ENCODE data around the gene SLC23A1. TPM values are rescaled to one million over a fixed set of nuclear protein-coding genes. Genes with fewer than 3 reads are reported as not detected.

The SLC23A1 gene
- total and polyA plus RNA-seq, 2 experiments from 2014 or later, result 0.06 TPM; not detected in 1

DNA sequence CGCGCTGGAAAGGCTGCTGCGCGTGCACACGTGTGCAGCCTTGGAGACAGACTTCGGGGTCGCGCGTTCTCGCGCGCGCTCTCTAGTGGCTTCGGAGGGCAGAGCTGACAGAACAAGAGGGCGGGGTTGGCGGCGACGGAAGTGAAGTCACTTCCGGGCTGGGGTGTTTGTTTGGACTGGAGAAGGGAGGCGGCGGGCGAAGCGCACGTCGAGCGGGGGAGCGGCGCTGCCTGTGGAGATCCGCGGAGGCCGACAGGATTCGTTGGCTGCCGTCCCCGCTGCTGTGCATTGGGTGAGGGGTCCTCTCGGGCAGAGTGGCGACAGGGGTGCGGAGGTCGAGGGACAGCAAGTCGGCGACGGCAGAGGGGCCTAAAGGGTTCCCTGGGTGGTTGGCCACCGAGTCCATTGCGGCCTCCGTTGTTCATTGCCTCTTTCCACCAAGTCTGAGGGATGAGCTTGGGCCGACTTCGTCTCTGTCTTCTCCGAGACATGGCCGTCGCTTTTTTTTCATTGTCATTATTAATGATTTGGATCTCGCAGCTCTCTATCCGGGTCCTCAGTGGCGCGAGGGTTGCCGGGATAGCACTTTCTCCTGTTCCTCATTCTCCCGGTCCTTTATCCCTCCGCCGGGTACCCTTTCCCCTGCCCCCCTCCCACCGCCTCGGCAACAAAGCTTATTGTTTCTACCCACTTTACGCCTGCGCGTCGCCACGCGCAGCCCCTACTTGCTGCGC is 41.2 kb downstream of the SLC23A1 start, which contains the start of gene PAIP2:
PAIP2 (plus strand) TSS at position 166 of the 734 bp plus-strand sequence. CDS start 21,931 bp downstream, outside the sequence.
- Histone ChIP-seq H3K4me3 (peak within 1 kb of the TSS; percentile 75), H3K27me3 (no peaks in the 10 kb centered on the region), H3K4me1 (ENCODE audit: low read depth) (peaks cover 12% of the 10 kb centered on the region), H3K27ac (peak within 1 kb of the TSS; percentile 98), H3K36me3 (no peaks in the 10 kb centered on the region), H3K9me3 (ENCODE audit: low read depth) (no peaks in the 10 kb centered on the region)
- peak; percentile 98 to 99 for DNase-seq (ENCODE audit: low read depth in 1 of 2, low spot score in 1 of 2)
- TF ChIP-seq, protein P1, sequence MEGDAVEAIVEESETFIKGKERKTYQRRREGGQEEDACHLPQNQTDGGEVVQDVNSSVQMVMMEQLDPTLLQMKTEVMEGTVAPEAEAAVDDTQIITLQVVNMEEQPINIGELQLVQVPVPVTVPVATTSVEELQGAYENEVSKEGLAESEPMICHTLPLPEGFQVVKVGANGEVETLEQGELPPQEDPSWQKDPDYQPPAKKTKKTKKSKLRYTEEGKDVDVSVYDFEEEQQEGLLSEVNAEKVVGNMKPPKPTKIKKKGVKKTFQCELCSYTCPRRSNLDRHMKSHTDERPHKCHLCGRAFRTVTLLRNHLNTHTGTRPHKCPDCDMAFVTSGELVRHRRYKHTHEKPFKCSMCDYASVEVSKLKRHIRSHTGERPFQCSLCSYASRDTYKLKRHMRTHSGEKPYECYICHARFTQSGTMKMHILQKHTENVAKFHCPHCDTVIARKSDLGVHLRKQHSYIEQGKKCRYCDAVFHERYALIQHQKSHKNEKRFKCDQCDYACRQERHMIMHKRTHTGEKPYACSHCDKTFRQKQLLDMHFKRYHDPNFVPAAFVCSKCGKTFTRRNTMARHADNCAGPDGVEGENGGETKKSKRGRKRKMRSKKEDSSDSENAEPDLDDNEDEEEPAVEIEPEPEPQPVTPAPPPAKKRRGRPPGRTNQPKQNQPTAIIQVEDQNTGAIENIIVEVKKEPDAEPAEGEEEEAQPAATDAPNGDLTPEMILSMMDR (IDR thresholded peaks at IDR 0.05; ENCODE audit: low read depth, low read length), result peak; percentile 70

GRCh38 chr5:139341187-139341688 is 41.9 kb downstream of the SLC23A1 start:
- Histone ChIP-seq H3K27me3 (no peaks in the 10 kb centered on the region), H3K4me1 (ENCODE audit: low read depth) (peaks cover 12% of the 10 kb centered on the region), H3K27ac (no peak overlapping the region), H3K4me3 (peak overlapping the region; percentile 75), H3K36me3 (no peaks in the 10 kb centered on the region), H3K9me3 (ENCODE audit: low read depth) (no peaks in the 10 kb centered on the region)
- TF ChIP-seq, protein P1 (IDR thresholded peaks at IDR 0.05; ENCODE audit: low read depth, low read length), result no peak
- DNase-seq (ENCODE audit: low read depth in 1 of 2, low spot score in 1 of 2), result no peak

GRCh38 chr5:139340051-139340450 is 43.0 kb downstream of the SLC23A1 start:
- Histone ChIP-seq H3K4me1 (ENCODE audit: low read depth) (peaks cover 12% of the 10 kb centered on the region), H3K9me3 (ENCODE audit: low read depth) (no peaks in the 10 kb centered on the region), H3K4me3 (no peak overlapping the region), H3K27me3 (no peaks in the 10 kb centered on the region), H3K36me3 (no peaks in the 10 kb centered on the region), H3K27ac (no peak overlapping the region)
- TF ChIP-seq, protein P1 (IDR thresholded peaks at IDR 0.05; ENCODE audit: low read depth, low read length), result no peak
- DNase-seq (ENCODE audit: low read depth in 1 of 2, low spot score in 1 of 2), result no peak

DNA sequence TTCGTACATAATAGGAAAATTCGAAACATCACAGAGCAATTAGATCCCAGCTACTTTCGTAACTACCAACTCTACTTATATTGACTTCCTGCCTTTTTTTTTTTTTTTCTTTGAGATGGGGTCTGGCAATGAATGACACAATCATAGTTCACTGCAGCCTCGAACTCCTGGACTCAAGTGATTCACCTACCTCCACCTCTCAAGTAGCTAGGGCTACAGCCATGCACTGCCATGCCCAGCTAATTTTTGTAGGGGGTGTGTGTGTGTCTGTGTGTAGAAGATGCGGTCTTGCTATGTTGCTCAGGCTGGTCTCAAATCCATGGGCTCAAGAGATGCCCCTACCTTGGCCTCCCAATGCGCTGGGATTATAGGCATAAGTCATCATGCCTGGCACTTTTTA is 47.3 kb downstream of the SLC23A1 start:
- Histone ChIP-seq H3K4me3 (no peak overlapping the region), H3K27ac (peak overlapping the region; percentile 62), H3K36me3 (peaks cover 20% of the 10 kb centered on the region), H3K4me1 (ENCODE audit: low read depth) (no peaks in the 10 kb centered on the region), H3K9me3 (ENCODE audit: low read depth) (no peaks in the 10 kb centered on the region), H3K27me3 (no peaks in the 10 kb centered on the region)
- TF ChIP-seq, protein P1 (IDR thresholded peaks at IDR 0.05; ENCODE audit: low read depth, low read length), result no peak
- no peak for DNase-seq (ENCODE audit: low read depth in 1 of 2, low spot score in 1 of 2)

Other genes starting within 250 kb of the SLC23A1 start
- 42.4 and 49.8 TPM in 2 replicates for gene SIL1, start 184.9 kb downstream of the SLC23A1 start, total RNA-seq
- 40.5 and 56.5 TPM in 2 replicates for gene SIL1, start 184.9 kb downstream of the SLC23A1 start, polyA plus RNA-seq
- 237 and 293 TPM in 2 replicates for gene MATR3, start 89.6 kb downstream of the SLC23A1 start, total RNA-seq
- gene MATR3, start 89.6 kb downstream of the SLC23A1 start, polyA plus RNA-seq, result 344 and 399 TPM in 2 replicates
- gene PAIP2, start 41.4 kb downstream of the SLC23A1 start, total RNA-seq, result 88.3 and 93.1 TPM in 2 replicates
- 220 and 243 TPM in 2 replicates for gene PAIP2, start 41.4 kb downstream of the SLC23A1 start, polyA plus RNA-seq
- 2.3 and 5.3 TPM in 2 replicates for gene MZB1, start 6.6 kb upstream of the SLC23A1 start, total RNA-seq
- gene MZB1, start 6.6 kb upstream of the SLC23A1 start, polyA plus RNA-seq, result 1.3 and 4.0 TPM in 2 replicates
- 22.2 and 42.5 TPM in 2 replicates for gene PROB1, start 11.8 kb upstream of the SLC23A1 start, total RNA-seq
- 15.2 and 20.5 TPM in 2 replicates for gene PROB1, start 11.8 kb upstream of the SLC23A1 start, polyA plus RNA-seq
- gene SPATA24, start 20.8 kb upstream of the SLC23A1 start, total RNA-seq, result 14.2 and 45.3 TPM in 2 replicates
- 12.8 and 29.0 TPM in 2 replicates for gene SPATA24, start 20.8 kb upstream of the SLC23A1 start, polyA plus RNA-seq
- 10.0 and 10.1 TPM in 2 replicates for gene DNAJC18, start 56.2 kb upstream of the SLC23A1 start, total RNA-seq
- 17.4 and 37.2 TPM in 2 replicates for gene DNAJC18, start 56.2 kb upstream of the SLC23A1 start, polyA plus RNA-seq
- gene ECSCR, start 79.4 kb upstream of the SLC23A1 start, total RNA-seq, result not detected in 2 replicates
- gene ECSCR, start 79.4 kb upstream of the SLC23A1 start, polyA plus RNA-seq, result 0.97 and 1.5 TPM in 2 replicates
- gene SMIM33, start 87.7 kb upstream of the SLC23A1 start, total RNA-seq, result not detected in 2 replicates
- gene SMIM33, start 87.7 kb upstream of the SLC23A1 start, polyA plus RNA-seq, result 0.10 TPM in 1 of 2 replicates, not detected in the other
- 58.1 and 79.2 TPM in 2 replicates for gene STING1, start 99.5 kb upstream of the SLC23A1 start, total RNA-seq
- gene STING1, start 99.5 kb upstream of the SLC23A1 start, polyA plus RNA-seq, result 59.9 and 69.0 TPM in 2 replicates
- 225 and 338 TPM in 2 replicates for gene UBE2D2, start 178.0 kb upstream of the SLC23A1 start, total RNA-seq
- 236 and 291 TPM in 2 replicates for gene UBE2D2, start 178.0 kb upstream of the SLC23A1 start, polyA plus RNA-seq

Measured in cardiac muscle cell (in vitro differentiated cells and primary cell).